ENCODE data around the gene CACNA1H.

The CACNA1H gene

GRCh38 chr16:1143761-1144450, 9.0 kb upstream of the CACNA1H start:
- DNase-seq: no peak

- DNase-seq: no peak
Measured at GRCh38 chr16:1144476-1145382, 8.2 kb upstream of the CACNA1H start.

- no peak for DNase-seq
Measured at GRCh38 chr16:1145383-1146100, 7.4 kb upstream of the CACNA1H start.

- DNase-seq: no peak
Measured at GRCh38 chr16:1146409-1146808, 6.5 kb upstream of the CACNA1H start.

- no peak for DNase-seq
Measured at GRCh38 chr16:1147027-1147426, 5.9 kb upstream of the CACNA1H start.

GRCh38 chr16:1149101-1149636, 3.7 kb upstream of the CACNA1H start:
- no peak for DNase-seq

- no peak for DNase-seq
Measured at GRCh38 chr16:1150511-1150982, 2.4 kb upstream of the CACNA1H start.

- no peak for DNase-seq
Measured at GRCh38 chr16:1151424-1152122, 1.3 kb upstream of the CACNA1H start.

- no peak for DNase-seq
Measured at GRCh38 chr16:1152123-1152638, 725 bp upstream of the CACNA1H start.

GRCh38 chr16:1153480-1154160, 714 bp downstream of the CACNA1H start:
- no peak for DNase-seq

- DNase-seq: no peak
Measured at GRCh38 chr16:1154291-1154886, 1.5 kb downstream of the CACNA1H start.

GRCh38 chr16:1154887-1155331, 2.0 kb downstream of the CACNA1H start:
- no peak for DNase-seq

- no peak for DNase-seq
Measured at GRCh38 chr16:1155353-1156054, 2.6 kb downstream of the CACNA1H start.

GRCh38 chr16:1156055-1156982, 3.4 kb downstream of the CACNA1H start:
- no peak for DNase-seq

GRCh38 chr16:1156983-1157638, 4.2 kb downstream of the CACNA1H start:
- DNase-seq: no peak

- DNase-seq: no peak
Measured at GRCh38 chr16:1157639-1158455, 4.9 kb downstream of the CACNA1H start.

- no peak for DNase-seq
Measured at GRCh38 chr16:1158456-1159324, 5.8 kb downstream of the CACNA1H start.
